T47D (cell line): ENCODE results near the gene OPN5.
A peak's percentile ranks its signal among the peaks of the same experiment; 100 is the strongest.
"Not testable (repeated sequence)": the region's sequence is repeated elsewhere in the genome, so short reads cannot be mapped to it uniquely, and the experiment has no call there.

Experiments
- DNase-seq, 2 experiments: peaks; one replicate each; pipeline versions ENCODE4 v3.0.0 to v3.0.0-alpha.2; 2011 to 2012; ENCODE audit warnings: low read depth in 1 of 2, low spot score in 1 of 2
- JUND ChIP-seq: IDR thresholded peaks from 2 replicates; pipeline ENCODE4 v1.6.1; 2012; ENCODE audit warnings: low read depth
- in situ Hi-C: cut with HindIII; loops from 2 replicates; pipeline ENCODE4 v1.10.0; 2016; ENCODE audit warnings: low sequenced_read_pairs, low pct_unique_long_range_greater_than_20kb

Gene OPN5

GRCh38 chr6:47781732-47782131 lies at the start of gene OPN5:
TSS of gene OPN5 (plus strand) at chr6:47782032. CDS start at chr6:47782067, 35 bp downstream.
- DNase-seq: no peak
- TF ChIP-seq JUND: no peak
- in situ Hi-C loops: no loop called here

GRCh38 chr6:47733879-47734558 lies 47.8 kb upstream of the OPN5 start:
- in situ Hi-C loops: no loop called here
- DNase-seq: peak in 1 of 2 experiments; percentile 63

GRCh38 chr6:47734831-47735481 lies 46.9 kb upstream of the OPN5 start:
- no peak for TF ChIP-seq JUND
- in situ Hi-C loops: no loop called here
- no peak for DNase-seq

More at GRCh38 chr6:47733879-47734558, 47.8 kb upstream of the OPN5 start:
- no peak for TF ChIP-seq JUND

DNA sequence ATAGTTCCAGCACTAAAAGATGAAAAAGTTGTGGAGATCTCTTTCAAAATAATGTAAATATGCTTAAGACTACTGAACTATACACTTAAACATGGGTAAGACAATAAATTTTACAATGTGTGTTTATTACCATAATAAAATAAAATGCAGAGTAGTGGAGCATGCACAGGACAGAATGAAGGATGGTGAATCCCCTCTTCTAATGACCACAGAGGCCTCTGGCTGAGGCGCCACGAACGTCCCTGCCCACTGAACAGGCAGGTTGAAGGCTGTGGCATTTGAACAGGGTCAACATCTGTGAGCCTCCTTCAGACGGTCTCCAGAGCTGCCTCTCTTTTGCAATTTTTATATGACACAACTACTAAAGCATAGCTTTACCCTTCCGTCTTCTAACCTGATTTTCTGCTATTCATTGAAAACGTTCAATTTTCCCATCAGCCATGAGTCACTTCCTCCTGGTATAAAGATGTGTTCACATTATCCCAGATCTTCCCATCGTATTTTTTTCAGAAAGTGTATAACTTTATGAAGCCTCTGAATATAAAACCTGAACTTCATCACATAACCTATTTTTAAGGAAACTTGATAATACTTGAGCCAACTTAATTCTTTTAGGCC lies 45.6 kb upstream of the OPN5 start:
- no peak for DNase-seq
- no peak for TF ChIP-seq JUND
- in situ Hi-C loops: no loop called here

GRCh38 chr6:47737406-47737805 lies 44.4 kb upstream of the OPN5 start:
- no peak for DNase-seq
- in situ Hi-C loops: no loop called here
- no peak for TF ChIP-seq JUND

GRCh38 chr6:47740714-47741113 lies 41.1 kb upstream of the OPN5 start:
- DNase-seq: peak in 1 of 2 experiments; percentile 20
- in situ Hi-C loops: no loop called here
- TF ChIP-seq JUND: no peak

DNA sequence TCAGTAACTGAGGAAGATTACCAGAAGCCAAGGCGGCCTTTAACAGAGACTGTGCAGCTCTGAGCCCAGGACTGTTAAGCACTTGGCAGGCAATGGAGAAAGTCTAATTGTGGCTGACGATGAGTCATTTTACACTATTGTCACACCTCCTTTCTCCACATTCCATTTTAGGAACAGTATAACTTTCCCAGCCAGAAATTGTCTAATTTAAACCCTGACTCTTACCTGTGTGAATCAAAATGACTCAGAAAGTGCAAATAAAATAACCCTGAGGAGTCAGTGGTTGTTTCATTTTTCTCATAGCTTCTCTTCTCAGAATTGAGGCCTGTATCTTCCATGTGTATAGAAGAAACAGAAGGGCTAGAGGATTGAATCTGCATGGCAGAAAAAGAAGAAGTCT lies 40.0 kb upstream of the OPN5 start:
- no peak for TF ChIP-seq JUND
- no peak for DNase-seq
- in situ Hi-C loops: no loop called here

- no peak for DNase-seq
- in situ Hi-C loops: no loop called here
- TF ChIP-seq JUND: no peak
Observed at GRCh38 chr6:47743744-47744143, 38.1 kb upstream of the OPN5 start.

DNA sequence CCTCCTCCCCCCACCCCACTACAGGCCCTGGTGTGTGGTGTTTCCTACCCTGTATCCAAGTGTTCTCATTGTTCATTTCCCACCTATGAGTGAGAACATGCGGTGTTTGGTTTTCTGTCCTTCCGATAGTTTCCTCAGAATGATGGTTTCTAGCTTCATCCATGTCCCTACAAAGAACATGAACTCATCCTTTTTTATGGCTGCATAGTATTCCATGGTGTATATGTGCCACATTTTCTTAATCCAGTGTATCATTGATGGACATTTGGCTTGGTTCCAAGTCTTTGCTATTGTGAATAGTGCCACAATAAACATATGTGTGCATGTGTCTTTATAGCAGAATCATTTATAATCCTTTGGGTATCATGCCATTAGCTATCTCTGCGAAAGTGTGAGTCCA lies 36.6 kb upstream of the OPN5 start:
- in situ Hi-C loops, DNase-seq: not testable (repeated sequence)

DNA sequence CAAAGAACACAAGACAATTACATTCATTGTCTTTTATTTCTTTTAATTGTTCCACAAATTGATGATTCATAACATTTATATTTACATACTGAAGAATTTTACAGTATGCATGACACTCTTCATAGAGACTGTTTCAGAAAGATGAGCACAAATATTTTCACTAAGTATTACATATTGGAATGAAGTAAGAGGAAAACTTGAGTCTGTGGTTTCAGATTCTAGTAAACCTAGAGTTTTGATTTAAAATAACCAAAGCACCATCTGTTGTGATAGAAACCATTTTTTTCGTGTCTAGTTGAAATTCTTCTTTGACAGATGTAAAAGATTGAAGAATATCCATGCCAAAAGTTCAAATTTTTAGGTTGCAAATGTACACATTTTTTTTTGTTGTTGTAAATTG lies 32.1 kb upstream of the OPN5 start:
- no peak for DNase-seq
- in situ Hi-C loops: no loop called here
- TF ChIP-seq JUND: no peak

GRCh38 chr6:47752801-47753200 lies 29.0 kb upstream of the OPN5 start:
- no peak for TF ChIP-seq JUND
- in situ Hi-C loops: no loop called here
- DNase-seq: no peak

- in situ Hi-C loops: no loop called here
- TF ChIP-seq JUND: no peak
- DNase-seq: no peak
Observed at GRCh38 chr6:47759364-47759763, 22.5 kb upstream of the OPN5 start.

- TF ChIP-seq JUND: no peak
- no peak for DNase-seq
- in situ Hi-C loops: no loop called here
Observed at GRCh38 chr6:47762502-47762901, 19.3 kb upstream of the OPN5 start.
